GM10266 (cell line): ENCODE results near the gene HERPUD1.

Experiments
- DNase-seq: peaks from one replicate; pipeline ENCODE4 v3.0.0; 2012; ENCODE audit errors: extremely low spot score
- CTCF ChIP-seq: IDR thresholded peaks from 2 replicates; pipeline ENCODE4 v1.5.1; 2012; ENCODE audit warnings: mild to moderate bottlenecking, low read depth; ENCODE audit not compliant: control insufficient read depth, insufficient read depth; ENCODE audit errors: missing control alignments

The HERPUD1 gene

GRCh38 chr16:56977216-56977615 is 45.3 kb downstream of the HERPUD1 start:
- DNase-seq = no peak
- no peak for TF ChIP-seq CTCF

- no peak for TF ChIP-seq CTCF
These were observed 46.0 kb downstream of the HERPUD1 start for GRCh38 chr16:56977823-56978430.

GRCh38 chr16:56980201-56980535 is 48.2 kb downstream of the HERPUD1 start:
- TF ChIP-seq CTCF = no peak
- DNase-seq = no peak

More at GRCh38 chr16:56977823-56978430, 46.0 kb downstream of the HERPUD1 start:
- no peak for DNase-seq

GRCh38 chr16:56980792-56981724 is 49.1 kb downstream of the HERPUD1 start:
- TF ChIP-seq CTCF = no peak
- no peak for DNase-seq

- DNase-seq = no peak
- no peak for TF ChIP-seq CTCF
These were observed 49.9 kb downstream of the HERPUD1 start for GRCh38 chr16:56981729-56982271.

GRCh38 chr16:56982695-56983094 is 50.8 kb downstream of the HERPUD1 start:
- no peak for TF ChIP-seq CTCF
- DNase-seq = no peak
